SK-N-SH (cell line): ENCODE results near the gene CTDSPL2. TPM values are rescaled to one million over a fixed set of nuclear protein-coding genes. Genes with fewer than 3 reads are reported as not detected.

Experiments
- CTCF ChIA-PET: fragments of 300-600, 350-600 bp; formaldehyde crosslinking; extraction: SDS; loops from one replicate; lab custom pipeline; 2021; lab: Yijun Ruan, JAX
- POLR2A ChIA-PET: fragments of 350-600 bp; sonication (Branson Sonifier 250); formaldehyde crosslinking; extraction: SDS; loops from one replicate; lab custom pipeline; 2020; ENCODE audit warnings: antibody characterized with exemption, inconsistent platforms; lab: Yijun Ruan, JAX
- DNase-seq: peaks from one replicate; pipeline ENCODE4 v3.0.0; 2012
- H2AFZ ChIP-seq: fragments of 200-600 bp; sonication (generic); 2 replicates; pipeline ENCODE4 v1.8.1; 2016; ENCODE audit warnings: antibody characterized with exemption, mild to moderate bottlenecking, low read depth
- H3F3A ChIP-seq: fragments of 200-600 bp; sonication (generic); replicated peaks from 2 replicates; pipeline ENCODE3; 2016; ENCODE audit warnings: antibody characterized with exemption, mild to moderate bottlenecking; ENCODE audit not compliant: insufficient read depth
- H3K27ac ChIP-seq, 2 experiments: fragments of 200-500 bp in 1 of 2; fragments of 200-600 bp in 1 of 2; sonication (Bioruptor generic) in 1 of 2; sonication (generic), shearing (Covaris generic) in 1 of 2; 2 replicates each; pipeline versions ENCODE4 v1.5.1 to v1.6.1; 2014 to 2016; ENCODE audit warnings: low read depth in 2 of 2, inconsistent platforms in 1 of 2, low read length in 1 of 2, mild to moderate bottlenecking in 1 of 2, mixed read lengths in 1 of 2
- H3K27me3 ChIP-seq: fragments of 200-600 bp; sonication (generic), shearing (Covaris generic); 2 replicates; pipeline ENCODE4 v1.6.1; 2016; ENCODE audit warnings: mixed run types; ENCODE audit not compliant: insufficient read depth
- H3K36me3 ChIP-seq, 2 experiments: fragments of 200-500 bp in 1 of 2; fragments of 200-600 bp in 1 of 2; sonication (Bioruptor generic) in 1 of 2; sonication (generic) in 1 of 2; replicated peaks in 1 of 2; 2 replicates each; pipeline versions ENCODE3 to v1.5.1; 2014 to 2016; ENCODE audit warnings: low read length in 1 of 2, mild to moderate bottlenecking in 1 of 2; ENCODE audit not compliant: insufficient read depth in 2 of 2, control insufficient read depth in 1 of 2
- H3K4me1 ChIP-seq, 2 experiments: fragments of 200-500 bp in 1 of 2; fragments of 200-600 bp in 1 of 2; sonication (Bioruptor generic) in 1 of 2; sonication (generic), shearing (Covaris generic) in 1 of 2; 2 replicates each; pipeline versions ENCODE4 v1.5.1 to v1.6.1; 2014 to 2016; ENCODE audit warnings: low read depth in 1 of 2, low read length in 1 of 2, mixed run types in 1 of 2; ENCODE audit not compliant: insufficient read depth in 2 of 2, control insufficient read depth in 1 of 2
- H3K4me2 ChIP-seq: fragments of 200-600 bp; sonication (generic), shearing (Covaris generic); 2 replicates; pipeline ENCODE4 v1.6.1; 2017; ENCODE audit warnings: mixed run types
- H3K4me3 ChIP-seq, 2 experiments: fragments of 200-500 bp in 1 of 2; fragments of 200-600 bp in 1 of 2; sonication (Bioruptor generic) in 1 of 2; sonication (generic), shearing (Covaris generic) in 1 of 2; 2 replicates each; pipeline versions ENCODE4 v1.5.1 to v1.8.1; 2014 to 2016; ENCODE audit warnings: low read depth in 2 of 2, inconsistent platforms in 1 of 2, low read length in 1 of 2, mild to moderate bottlenecking in 1 of 2, mixed read lengths in 1 of 2, moderate library complexity in 1 of 2
- H3K79me2 ChIP-seq: fragments of 200-600 bp; sonication (generic); 2 replicates; pipeline ENCODE4 v1.8.1; 2017; ENCODE audit warnings: mild to moderate bottlenecking; ENCODE audit not compliant: insufficient read depth
- H3K9ac ChIP-seq: fragments of 200-600 bp; sonication (generic); 2 replicates; pipeline ENCODE4 v1.6.1; 2017; ENCODE audit warnings: mixed run types
- H3K9me2 ChIP-seq: fragments of 200-600 bp; sonication (generic); 2 replicates; pipeline ENCODE4 v1.6.1; 2017; ENCODE audit warnings: mixed run types
- H3K9me3 ChIP-seq: fragments of 200-600 bp; sonication (generic); 2 replicates; pipeline ENCODE4 v1.6.1; 2017; ENCODE audit warnings: mixed run types, mild to moderate bottlenecking, moderate library complexity
- H4K20me1 ChIP-seq: fragments of 200-600 bp; sonication (generic); 2 replicates; pipeline ENCODE4 v1.6.1; 2017; ENCODE audit warnings: mild to moderate bottlenecking, mixed run types; ENCODE audit not compliant: insufficient read depth
- CHD2 ChIP-seq: fragments of 150-350 bp; IDR thresholded peaks from 2 replicates; pipeline ENCODE4 v1.6.1; 2018; ENCODE audit warnings: low read length; ENCODE audit not compliant: partially characterized antibody
- EP300 ChIP-seq, 2 experiments: IDR thresholded peaks; 2 replicates each; pipeline versions ENCODE4 v1.4.0 to v1.6.1; 2012; ENCODE audit warnings: borderline replicate concordance in 1 of 2, low read depth in 1 of 2, low read length in 1 of 2
- EZH2phosphoT487 ChIP-seq: fragments of 200-600 bp; sonication (generic); IDR thresholded peaks from 2 replicates; pipeline ENCODE4 v1.6.1; 2017; ENCODE audit warnings: low read depth, mixed run types, mild to moderate bottlenecking, antibody characterized with exemption, moderate library complexity, borderline replicate concordance
- MEF2A ChIP-seq: IDR thresholded peaks from 2 replicates; pipeline ENCODE4 v1.4.0; 2012; ENCODE audit warnings: low read depth, borderline replicate concordance
- MXI1 ChIP-seq: IDR thresholded peaks from 2 replicates; pipeline ENCODE4 v1.6.1; 2012; ENCODE audit warnings: mild to moderate bottlenecking, low read depth, low read length, improper control_type of control experiment
- NRF1 ChIP-seq: IDR thresholded peaks from 2 replicates; pipeline ENCODE4 v1.6.1; 2012; ENCODE audit warnings: low read depth, mild to moderate bottlenecking, low read length
- POLR2AphosphoS5 ChIP-seq: IDR thresholded peaks from 2 replicates; pipeline ENCODE4 v1.6.1; 2012; ENCODE audit warnings: low read depth, low read length
- RCOR1 ChIP-seq: fragments of 150-350 bp; IDR thresholded peaks from 2 replicates; pipeline ENCODE4 v1.6.1; 2017; ENCODE audit warnings: antibody characterized with exemption, low read length
- RXRA ChIP-seq: IDR thresholded peaks from 2 replicates; pipeline ENCODE4 v1.4.0; 2012; ENCODE audit warnings: low read depth, mild to moderate bottlenecking, borderline replicate concordance
- SIN3A ChIP-seq: IDR thresholded peaks from 2 replicates; pipeline ENCODE4 v1.6.1; 2012; ENCODE audit warnings: low read depth, mild to moderate bottlenecking, low read length, moderate library complexity, borderline replicate concordance
- SMC3 ChIP-seq: IDR thresholded peaks from 2 replicates; pipeline ENCODE4 v1.6.1; 2012; ENCODE audit warnings: low read depth, low read length, improper control_type of control experiment
- TCF12 ChIP-seq: IDR thresholded peaks from 2 replicates; pipeline ENCODE4 v1.4.0; 2012
- TEAD4 ChIP-seq: IDR thresholded peaks from 2 replicates; pipeline ENCODE4 v1.4.0; 2012; ENCODE audit warnings: mild to moderate bottlenecking, borderline replicate concordance; ENCODE audit not compliant: insufficient read depth
- ZBTB33 ChIP-seq: IDR thresholded peaks from 2 replicates; pipeline ENCODE4 v1.4.0; 2012; ENCODE audit warnings: low read depth, borderline replicate concordance
- WGBS: methylation state at CpG from one replicate; pipeline ENCODE4 v1.1.6; 2017; ENCODE audit warnings: low lambda C conversion rate; 5-methylcytosine and 5-hydroxymethylcytosine counted together
- polyA plus RNA-seq, 3 experiments: library from polyadenylated mRNA; depleted of rRNA; stranded (reverse); fragments of >200 nt; gene quantifications; 2 replicates each; pipeline ENCODE4 v1.2.3, GENCODE V29; 2012
- TF ChIP-seq, protein P1 (sequence below): fragments of 150-350 bp; IDR thresholded peaks from 2 replicates; pipeline ENCODE4 v1.6.1; 2017; ENCODE audit warnings: antibody characterized with exemption, low read length, low read depth, borderline replicate concordance
- TF ChIP-seq, protein P2 (sequence below): fragments of 150-350 bp; IDR thresholded peaks from 2 replicates; pipeline ENCODE4 v1.6.1; 2016; ENCODE audit warnings: mild to moderate bottlenecking, low read depth, low read length
- TF ChIP-seq, protein P3 (sequence below): fragments of 200-600 bp; sonication (generic); IDR thresholded peaks from 2 replicates; pipeline ENCODE4 v1.6.1; 2017; ENCODE audit warnings: antibody characterized with exemption, mild to moderate bottlenecking, moderate library complexity
- TF ChIP-seq, protein P4 (sequence below): IDR thresholded peaks from 2 replicates; pipeline ENCODE4 v1.4.0; 2012; ENCODE audit warnings: low read depth
- TF ChIP-seq, protein P5 (sequence below): IDR thresholded peaks from 2 replicates; pipeline ENCODE4 v1.6.1; 2012; ENCODE audit warnings: mild to moderate bottlenecking, low read depth, low read length, moderate library complexity
- TF ChIP-seq, protein P6 (sequence below): IDR thresholded peaks from 2 replicates; pipeline ENCODE4 v1.4.0; 2012; ENCODE audit warnings: low read depth, borderline replicate concordance

Gene CTDSPL2
- polyA plus RNA-seq, 1 of the 3 experiments (the other 2 are of a cell fraction): 9.0 TPM

DNA sequence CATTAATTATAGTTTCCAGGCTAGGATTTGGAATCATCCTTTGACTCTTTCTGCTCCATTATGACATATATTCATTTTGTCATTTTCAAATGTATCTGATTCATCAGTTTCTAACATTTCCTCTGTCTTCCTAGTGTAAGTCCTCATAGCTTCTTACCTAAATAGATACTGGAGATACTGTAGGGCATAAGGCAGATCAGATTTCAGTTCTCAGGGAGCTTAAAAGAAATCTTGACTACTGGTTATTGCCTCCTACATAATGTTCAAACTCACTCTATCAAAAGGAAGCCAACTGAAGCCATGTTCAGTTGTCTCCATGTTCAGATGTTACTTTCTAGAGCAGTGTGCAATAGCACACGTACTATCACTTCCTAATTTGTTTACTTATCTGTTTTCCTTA, 29.6 kb upstream of the CTDSPL2 start:
- CTCF ChIA-PET: no interaction called here
- H3K9me2 ChIP-seq: no peaks in the 10 kb centered on the region
- H3K4me1 ChIP-seq: no peaks in the 10 kb centered on the region
- no peak overlapping the region for H3K4me2 ChIP-seq
- no peaks in the 10 kb centered on the region for H4K20me1 ChIP-seq
- POLR2A ChIA-PET: no interaction called here
- H3K4me3 ChIP-seq: no peak overlapping the region
- no peaks in the 10 kb centered on the region for H3K9me3 ChIP-seq
- no peak overlapping the region for H3K27ac ChIP-seq
- no peak overlapping the region for H2AFZ ChIP-seq
- H3K36me3 ChIP-seq: peaks cover 0 to 11% of the 10 kb centered on the region in 2 experiments
- 83% methylated on average over 1 of the region's 1 CpG for WGBS
- no peaks in the 10 kb centered on the region for H3K79me2 ChIP-seq
- no peak for DNase-seq
- H3K27me3 ChIP-seq: no peaks in the 10 kb centered on the region
- H3K9ac ChIP-seq: no peak overlapping the region
- H3F3A ChIP-seq: peaks cover 5% of the 10 kb centered on the region
- no peak for TF ChIP-seq TEAD4
- no peak for TF ChIP-seq EZH2phosphoT487
- no peak for TF ChIP-seq RCOR1
- TF ChIP-seq, protein P1, sequence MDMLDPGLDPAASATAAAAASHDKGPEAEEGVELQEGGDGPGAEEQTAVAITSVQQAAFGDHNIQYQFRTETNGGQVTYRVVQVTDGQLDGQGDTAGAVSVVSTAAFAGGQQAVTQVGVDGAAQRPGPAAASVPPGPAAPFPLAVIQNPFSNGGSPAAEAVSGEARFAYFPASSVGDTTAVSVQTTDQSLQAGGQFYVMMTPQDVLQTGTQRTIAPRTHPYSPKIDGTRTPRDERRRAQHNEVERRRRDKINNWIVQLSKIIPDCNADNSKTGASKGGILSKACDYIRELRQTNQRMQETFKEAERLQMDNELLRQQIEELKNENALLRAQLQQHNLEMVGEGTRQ: no peak
- TF ChIP-seq, protein P2, sequence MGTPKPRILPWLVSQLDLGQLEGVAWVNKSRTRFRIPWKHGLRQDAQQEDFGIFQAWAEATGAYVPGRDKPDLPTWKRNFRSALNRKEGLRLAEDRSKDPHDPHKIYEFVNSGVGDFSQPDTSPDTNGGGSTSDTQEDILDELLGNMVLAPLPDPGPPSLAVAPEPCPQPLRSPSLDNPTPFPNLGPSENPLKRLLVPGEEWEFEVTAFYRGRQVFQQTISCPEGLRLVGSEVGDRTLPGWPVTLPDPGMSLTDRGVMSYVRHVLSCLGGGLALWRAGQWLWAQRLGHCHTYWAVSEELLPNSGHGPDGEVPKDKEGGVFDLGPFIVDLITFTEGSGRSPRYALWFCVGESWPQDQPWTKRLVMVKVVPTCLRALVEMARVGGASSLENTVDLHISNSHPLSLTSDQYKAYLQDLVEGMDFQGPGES: no peak
- TF ChIP-seq RXRA: no peak
- TF ChIP-seq, protein P3, sequence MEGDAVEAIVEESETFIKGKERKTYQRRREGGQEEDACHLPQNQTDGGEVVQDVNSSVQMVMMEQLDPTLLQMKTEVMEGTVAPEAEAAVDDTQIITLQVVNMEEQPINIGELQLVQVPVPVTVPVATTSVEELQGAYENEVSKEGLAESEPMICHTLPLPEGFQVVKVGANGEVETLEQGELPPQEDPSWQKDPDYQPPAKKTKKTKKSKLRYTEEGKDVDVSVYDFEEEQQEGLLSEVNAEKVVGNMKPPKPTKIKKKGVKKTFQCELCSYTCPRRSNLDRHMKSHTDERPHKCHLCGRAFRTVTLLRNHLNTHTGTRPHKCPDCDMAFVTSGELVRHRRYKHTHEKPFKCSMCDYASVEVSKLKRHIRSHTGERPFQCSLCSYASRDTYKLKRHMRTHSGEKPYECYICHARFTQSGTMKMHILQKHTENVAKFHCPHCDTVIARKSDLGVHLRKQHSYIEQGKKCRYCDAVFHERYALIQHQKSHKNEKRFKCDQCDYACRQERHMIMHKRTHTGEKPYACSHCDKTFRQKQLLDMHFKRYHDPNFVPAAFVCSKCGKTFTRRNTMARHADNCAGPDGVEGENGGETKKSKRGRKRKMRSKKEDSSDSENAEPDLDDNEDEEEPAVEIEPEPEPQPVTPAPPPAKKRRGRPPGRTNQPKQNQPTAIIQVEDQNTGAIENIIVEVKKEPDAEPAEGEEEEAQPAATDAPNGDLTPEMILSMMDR: no peak
- no peak for TF ChIP-seq CHD2
- no peak for TF ChIP-seq SMC3
- TF ChIP-seq EP300 (IDR thresholded peaks at IDR 0.05; ENCODE audit: borderline replicate concordance in 1 of 2, low read depth in 1 of 2, low read length in 1 of 2): no peak
- TF ChIP-seq NRF1: no peak
- no peak for TF ChIP-seq SIN3A
- TF ChIP-seq ZBTB33: no peak
- TF ChIP-seq POLR2AphosphoS5: no peak
- no peak for TF ChIP-seq MXI1
- no peak for TF ChIP-seq TCF12
- TF ChIP-seq, protein P4, sequence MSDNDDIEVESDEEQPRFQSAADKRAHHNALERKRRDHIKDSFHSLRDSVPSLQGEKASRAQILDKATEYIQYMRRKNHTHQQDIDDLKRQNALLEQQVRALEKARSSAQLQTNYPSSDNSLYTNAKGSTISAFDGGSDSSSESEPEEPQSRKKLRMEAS: no peak
- TF ChIP-seq, protein P5, sequence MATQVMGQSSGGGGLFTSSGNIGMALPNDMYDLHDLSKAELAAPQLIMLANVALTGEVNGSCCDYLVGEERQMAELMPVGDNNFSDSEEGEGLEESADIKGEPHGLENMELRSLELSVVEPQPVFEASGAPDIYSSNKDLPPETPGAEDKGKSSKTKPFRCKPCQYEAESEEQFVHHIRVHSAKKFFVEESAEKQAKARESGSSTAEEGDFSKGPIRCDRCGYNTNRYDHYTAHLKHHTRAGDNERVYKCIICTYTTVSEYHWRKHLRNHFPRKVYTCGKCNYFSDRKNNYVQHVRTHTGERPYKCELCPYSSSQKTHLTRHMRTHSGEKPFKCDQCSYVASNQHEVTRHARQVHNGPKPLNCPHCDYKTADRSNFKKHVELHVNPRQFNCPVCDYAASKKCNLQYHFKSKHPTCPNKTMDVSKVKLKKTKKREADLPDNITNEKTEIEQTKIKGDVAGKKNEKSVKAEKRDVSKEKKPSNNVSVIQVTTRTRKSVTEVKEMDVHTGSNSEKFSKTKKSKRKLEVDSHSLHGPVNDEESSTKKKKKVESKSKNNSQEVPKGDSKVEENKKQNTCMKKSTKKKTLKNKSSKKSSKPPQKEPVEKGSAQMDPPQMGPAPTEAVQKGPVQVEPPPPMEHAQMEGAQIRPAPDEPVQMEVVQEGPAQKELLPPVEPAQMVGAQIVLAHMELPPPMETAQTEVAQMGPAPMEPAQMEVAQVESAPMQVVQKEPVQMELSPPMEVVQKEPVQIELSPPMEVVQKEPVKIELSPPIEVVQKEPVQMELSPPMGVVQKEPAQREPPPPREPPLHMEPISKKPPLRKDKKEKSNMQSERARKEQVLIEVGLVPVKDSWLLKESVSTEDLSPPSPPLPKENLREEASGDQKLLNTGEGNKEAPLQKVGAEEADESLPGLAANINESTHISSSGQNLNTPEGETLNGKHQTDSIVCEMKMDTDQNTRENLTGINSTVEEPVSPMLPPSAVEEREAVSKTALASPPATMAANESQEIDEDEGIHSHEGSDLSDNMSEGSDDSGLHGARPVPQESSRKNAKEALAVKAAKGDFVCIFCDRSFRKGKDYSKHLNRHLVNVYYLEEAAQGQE: no peak
- TF ChIP-seq MEF2A: no peak
- TF ChIP-seq, protein P6, sequence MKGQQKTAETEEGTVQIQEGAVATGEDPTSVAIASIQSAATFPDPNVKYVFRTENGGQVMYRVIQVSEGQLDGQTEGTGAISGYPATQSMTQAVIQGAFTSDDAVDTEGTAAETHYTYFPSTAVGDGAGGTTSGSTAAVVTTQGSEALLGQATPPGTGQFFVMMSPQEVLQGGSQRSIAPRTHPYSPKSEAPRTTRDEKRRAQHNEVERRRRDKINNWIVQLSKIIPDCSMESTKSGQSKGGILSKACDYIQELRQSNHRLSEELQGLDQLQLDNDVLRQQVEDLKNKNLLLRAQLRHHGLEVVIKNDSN: no peak
